Stimulated activated naive CD8-positive, alpha-beta T cell treated with anti-CD3 and anti-CD28 coated beads, Interleukin-15, amount 100 ng/mL, for 72 hours (primary cell): ENCODE data around the gene FOXP1.

Experiments
- ATAC-seq: fragments of 150-1000 bp; cut with Tn5 transposase; 2 replicates; pipeline ENCODE4 v1.10.0; 2021; ENCODE audit warnings: mild to moderate bottlenecking, moderate library complexity
- DNase-seq, 2 donors: peaks; one replicate each; pipeline ENCODE4 v3.0.0; 2021 to 2022
- H3K27ac Mint-ChIP-seq, 2 donors: one replicate each; pipeline ENCODE4 v1.8.0; 2022; ENCODE audit warnings: mild to moderate bottlenecking in 2 of 2, mixed read lengths in 2 of 2, moderate library complexity in 2 of 2
- H3K27me3 Mint-ChIP-seq: one replicate; pipeline ENCODE4 v1.8.0; 2022; ENCODE audit warnings: mixed read lengths
- H3K4me1 Mint-ChIP-seq: one replicate; pipeline ENCODE4 v1.8.0; 2022; ENCODE audit warnings: mild to moderate bottlenecking, mixed read lengths
- H3K4me3 Mint-ChIP-seq, 2 donors: one replicate each; pipeline ENCODE4 v1.8.0; 2022; ENCODE audit warnings: mild to moderate bottlenecking in 2 of 2, mixed read lengths in 2 of 2, moderate library complexity in 1 of 2
- H3K9me3 Mint-ChIP-seq, 2 donors: one replicate each; pipeline ENCODE4 v1.8.0; 2022; ENCODE audit warnings: mixed read lengths in 2 of 2

Gene FOXP1

GRCh38 chr3:71486831-71487230, 96.7 kb downstream of the FOXP1 start:
- Mint-ChIP-seq H3K27me3 (no peaks in the 10 kb centered on the region), H3K9me3 (peaks cover 7 to 11% of the 10 kb centered on the region in 2 donors), H3K4me3 (peak overlapping the region; percentile 73 to 82), H3K27ac (peak overlapping the region; percentile 97 to 98), H3K4me1 (peaks cover 89% of the 10 kb centered on the region)
- ATAC-seq (peak; percentile 77), DNase-seq (peak in 1 of 2 donors; percentile 48)

GRCh38 chr3:71485896-71486295, 97.6 kb downstream of the FOXP1 start:
- H3K9me3 Mint-ChIP-seq = peaks cover 0 to 5% of the 10 kb centered on the region in 2 donors
- H3K27me3 Mint-ChIP-seq = no peaks in the 10 kb centered on the region
- ATAC-seq = no peak
- peak overlapping the region; percentile 97 to 98 for H3K27ac Mint-ChIP-seq
- H3K4me1 Mint-ChIP-seq = peaks cover 90% of the 10 kb centered on the region
- peak overlapping the region; percentile 70 to 82 for H3K4me3 Mint-ChIP-seq
- DNase-seq = no peak

DNA sequence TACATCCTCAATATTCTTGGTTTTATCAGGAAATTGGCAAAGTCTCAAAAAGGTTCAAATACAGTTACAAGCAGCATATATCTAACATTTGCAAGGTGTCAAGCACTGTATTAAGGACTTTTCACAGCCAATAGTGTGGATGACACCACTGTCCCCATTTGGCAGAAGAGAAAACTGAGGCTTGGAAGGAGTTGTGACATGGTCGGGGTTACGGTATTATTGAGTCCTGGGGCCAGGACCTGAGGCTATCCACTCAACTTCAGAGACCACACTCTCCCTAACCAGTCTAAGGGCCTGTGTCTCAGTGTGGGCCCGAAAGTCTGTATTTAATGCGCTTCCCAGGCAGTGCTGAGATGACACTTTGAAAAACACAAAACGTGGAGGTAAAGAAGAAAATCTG, 99.1 kb downstream of the FOXP1 start:
- DNase-seq (no peak), ATAC-seq (no peak)
- H3K4me3 Mint-ChIP-seq = no peak overlapping the region
- H3K4me1 Mint-ChIP-seq = peaks cover 95% of the 10 kb centered on the region
- no peaks in the 10 kb centered on the region for H3K9me3 Mint-ChIP-seq
- H3K27me3 Mint-ChIP-seq = no peaks in the 10 kb centered on the region
- H3K27ac Mint-ChIP-seq = peak overlapping the region; percentile 97 to 98

DNA sequence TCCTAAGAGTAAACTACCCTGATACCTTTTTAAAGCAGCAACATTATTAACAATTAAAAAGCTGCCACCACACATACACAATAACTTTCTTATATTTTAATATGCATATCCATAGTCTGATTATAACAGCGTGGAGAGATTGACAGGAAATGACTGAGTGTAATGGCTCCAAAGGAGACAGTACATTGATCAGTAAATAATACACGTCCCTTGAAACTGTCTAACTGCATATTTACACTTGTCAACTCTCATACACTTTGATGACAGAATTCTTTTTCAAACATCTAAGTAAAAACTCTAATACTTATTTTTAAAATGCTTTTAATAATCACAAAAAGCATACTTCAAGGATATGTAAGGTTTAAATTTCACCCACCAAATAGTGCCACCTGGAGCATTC, 99.5 kb downstream of the FOXP1 start:
- ATAC-seq = no peak
- Mint-ChIP-seq H3K4me1 (peaks cover 95% of the 10 kb centered on the region), H3K27me3 (no peaks in the 10 kb centered on the region), H3K4me3 (peak overlapping the region; percentile 13 to 63), H3K9me3 (no peaks in the 10 kb centered on the region), H3K27ac (peak overlapping the region; percentile 55 to 71)
- DNase-seq = no peak

GRCh38 chr3:71482771-71483170, 100.8 kb downstream of the FOXP1 start:
- Mint-ChIP-seq H3K4me3 (peak overlapping the region; percentile 12 to 46), H3K9me3 (no peaks in the 10 kb centered on the region), H3K27me3 (no peaks in the 10 kb centered on the region), H3K27ac (peak overlapping the region in 1 of 2 donors; percentile 96), H3K4me1 (peaks cover 96% of the 10 kb centered on the region)
- ATAC-seq = no peak
- no peak for DNase-seq

GRCh38 chr3:71478568-71478967, 105.0 kb downstream of the FOXP1 start:
- peaks cover 3 to 8% of the 10 kb centered on the region in 2 donors for H3K9me3 Mint-ChIP-seq
- H3K4me1 Mint-ChIP-seq = peaks cover 96% of the 10 kb centered on the region
- H3K4me3 Mint-ChIP-seq = peak overlapping the region; percentile 27 to 70
- ATAC-seq (peak; percentile 99), DNase-seq (peak in 1 of 2 donors; percentile 81)
- H3K27me3 Mint-ChIP-seq = no peaks in the 10 kb centered on the region
- peak overlapping the region; percentile 93 to 98 for H3K27ac Mint-ChIP-seq

DNA sequence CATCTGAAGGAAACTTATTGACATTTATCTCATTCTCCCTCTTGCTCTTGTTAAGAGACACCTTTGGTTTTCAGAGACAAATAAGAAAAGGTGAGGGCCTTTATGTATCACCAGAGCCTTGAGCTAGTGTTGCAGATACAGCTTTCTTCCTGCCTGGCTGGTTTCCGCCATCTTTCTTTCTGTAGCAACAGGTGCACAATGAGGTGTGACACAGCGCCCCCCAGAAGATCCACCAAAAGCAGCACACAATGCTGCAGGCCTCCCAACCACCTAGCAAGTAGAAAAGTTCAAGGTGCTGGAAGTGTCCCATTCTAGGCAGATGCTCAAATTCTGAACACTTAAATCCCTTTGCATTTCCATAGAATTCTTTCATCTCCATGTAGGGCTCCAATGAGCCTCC, 106.6 kb downstream of the FOXP1 start:
- no peak for ATAC-seq
- DNase-seq = no peak
- Mint-ChIP-seq H3K27me3 (no peaks in the 10 kb centered on the region), H3K4me3 (no peak overlapping the region), H3K27ac (no peak overlapping the region), H3K4me1 (peaks cover 95% of the 10 kb centered on the region), H3K9me3 (peaks cover 8 to 13% of the 10 kb centered on the region in 2 donors)

DNA sequence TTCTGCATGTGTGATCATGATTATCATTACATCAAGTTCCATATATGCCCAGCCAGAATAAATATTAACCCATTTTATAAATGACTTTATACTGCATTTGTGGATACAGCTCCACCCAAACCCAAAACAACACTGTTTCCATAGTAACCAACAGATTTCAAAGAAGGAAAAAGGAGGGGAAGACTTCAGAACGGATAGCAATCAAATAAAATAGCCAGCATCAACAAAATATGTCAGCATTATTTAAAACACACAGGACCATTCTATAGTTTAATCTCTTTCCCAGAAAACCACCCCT, 114.4 kb downstream of the FOXP1 start:
- H3K27ac Mint-ChIP-seq = peak overlapping the region in 1 of 2 donors; percentile 37
- H3K4me1 Mint-ChIP-seq = peaks cover 81% of the 10 kb centered on the region
- peaks cover 0 to 13% of the 10 kb centered on the region in 2 donors for H3K9me3 Mint-ChIP-seq
- DNase-seq (no peak), ATAC-seq (no peak)
- H3K27me3 Mint-ChIP-seq = no peaks in the 10 kb centered on the region
- H3K4me3 Mint-ChIP-seq = no peak overlapping the region

- H3K4me3 Mint-ChIP-seq = no peak overlapping the region
- H3K27me3 Mint-ChIP-seq = no peaks in the 10 kb centered on the region
- H3K4me1 Mint-ChIP-seq = peaks cover 82% of the 10 kb centered on the region
These were observed 115.0 kb downstream of the FOXP1 start for GRCh38 chr3:71468311-71469137.

GRCh38 chr3:71466483-71466882, 117.0 kb downstream of the FOXP1 start:
- Mint-ChIP-seq H3K9me3 (no peaks in the 10 kb centered on the region), H3K4me1 (peaks cover 88% of the 10 kb centered on the region), H3K27me3 (no peaks in the 10 kb centered on the region), H3K4me3 (no peak overlapping the region), H3K27ac (no peak overlapping the region)
- ATAC-seq = no peak
- DNase-seq = no peak

More at GRCh38 chr3:71468311-71469137, 115.0 kb downstream of the FOXP1 start:
- peak overlapping the region in 1 of 2 donors; percentile 23 for H3K27ac Mint-ChIP-seq
- no peak for ATAC-seq
- no peak for DNase-seq
- peaks cover 0 to 10% of the 10 kb centered on the region in 2 donors for H3K9me3 Mint-ChIP-seq

- H3K27me3 Mint-ChIP-seq = no peaks in the 10 kb centered on the region
- no peaks in the 10 kb centered on the region for H3K9me3 Mint-ChIP-seq
- DNase-seq (no peak), ATAC-seq (peak; percentile 41)
- H3K4me1 Mint-ChIP-seq = peaks cover 95% of the 10 kb centered on the region
- no peak overlapping the region for H3K4me3 Mint-ChIP-seq
- H3K27ac Mint-ChIP-seq = peak overlapping the region in 1 of 2 donors; percentile 86
These were observed 118.0 kb downstream of the FOXP1 start for GRCh38 chr3:71465371-71466036.

DNA sequence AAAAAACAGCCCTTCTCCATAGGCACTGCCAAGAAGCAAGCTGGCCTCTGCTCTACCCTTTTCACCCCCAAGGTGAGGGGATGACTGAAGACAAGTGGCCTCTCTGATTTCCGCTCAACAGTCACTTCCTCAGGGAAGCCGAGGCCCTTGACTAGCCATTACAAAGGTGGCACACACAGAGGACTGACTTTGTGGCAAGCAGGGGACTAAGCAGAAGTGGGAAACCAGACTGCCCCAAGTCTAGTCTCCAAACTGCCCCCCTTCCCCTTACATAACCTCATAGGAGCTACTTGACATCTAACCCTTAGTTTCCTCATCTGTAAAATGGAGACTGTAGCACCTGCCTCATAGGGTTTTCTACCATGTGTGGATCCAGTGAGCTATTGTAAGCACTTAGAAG, 118.9 kb downstream of the FOXP1 start:
- peak overlapping the region in 1 of 2 donors; percentile 86 for H3K27ac Mint-ChIP-seq
- no peak for DNase-seq
- peaks cover 93% of the 10 kb centered on the region for H3K4me1 Mint-ChIP-seq
- no peak for ATAC-seq
- H3K27me3 Mint-ChIP-seq = no peaks in the 10 kb centered on the region
- no peak overlapping the region for H3K4me3 Mint-ChIP-seq
- no peaks in the 10 kb centered on the region for H3K9me3 Mint-ChIP-seq

- DNase-seq (no peak), ATAC-seq (no peak)
- Mint-ChIP-seq H3K4me1 (peaks cover 93% of the 10 kb centered on the region), H3K27me3 (no peaks in the 10 kb centered on the region), H3K4me3 (no peak overlapping the region), H3K9me3 (no peaks in the 10 kb centered on the region), H3K27ac (no peak overlapping the region)
These were observed 119.9 kb downstream of the FOXP1 start for GRCh38 chr3:71463617-71464016.

DNA sequence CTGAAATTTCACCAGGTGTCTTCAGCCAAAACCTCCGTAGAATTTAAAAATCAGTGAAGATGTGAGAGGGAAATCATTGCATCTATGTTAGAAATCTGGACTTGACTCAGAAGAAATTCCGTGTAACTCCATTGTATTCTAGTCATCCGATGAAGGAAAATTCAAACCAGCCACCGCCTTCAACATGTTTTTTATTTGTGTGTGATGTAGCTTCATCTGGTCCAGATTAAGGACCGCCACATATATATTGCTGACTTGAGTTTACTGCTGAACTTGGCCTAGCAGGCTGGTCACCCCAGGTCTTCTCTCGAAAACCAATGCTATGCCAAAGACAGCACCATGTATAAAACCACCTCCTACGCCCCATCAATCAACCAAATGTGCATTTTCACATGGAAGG, 120.9 kb downstream of the FOXP1 start:
- Mint-ChIP-seq H3K4me1 (peaks cover 96% of the 10 kb centered on the region), H3K27me3 (no peaks in the 10 kb centered on the region), H3K9me3 (no peaks in the 10 kb centered on the region), H3K4me3 (no peak overlapping the region), H3K27ac (peak overlapping the region; percentile 87 to 96)
- DNase-seq = no peak
- no peak for ATAC-seq

DNA sequence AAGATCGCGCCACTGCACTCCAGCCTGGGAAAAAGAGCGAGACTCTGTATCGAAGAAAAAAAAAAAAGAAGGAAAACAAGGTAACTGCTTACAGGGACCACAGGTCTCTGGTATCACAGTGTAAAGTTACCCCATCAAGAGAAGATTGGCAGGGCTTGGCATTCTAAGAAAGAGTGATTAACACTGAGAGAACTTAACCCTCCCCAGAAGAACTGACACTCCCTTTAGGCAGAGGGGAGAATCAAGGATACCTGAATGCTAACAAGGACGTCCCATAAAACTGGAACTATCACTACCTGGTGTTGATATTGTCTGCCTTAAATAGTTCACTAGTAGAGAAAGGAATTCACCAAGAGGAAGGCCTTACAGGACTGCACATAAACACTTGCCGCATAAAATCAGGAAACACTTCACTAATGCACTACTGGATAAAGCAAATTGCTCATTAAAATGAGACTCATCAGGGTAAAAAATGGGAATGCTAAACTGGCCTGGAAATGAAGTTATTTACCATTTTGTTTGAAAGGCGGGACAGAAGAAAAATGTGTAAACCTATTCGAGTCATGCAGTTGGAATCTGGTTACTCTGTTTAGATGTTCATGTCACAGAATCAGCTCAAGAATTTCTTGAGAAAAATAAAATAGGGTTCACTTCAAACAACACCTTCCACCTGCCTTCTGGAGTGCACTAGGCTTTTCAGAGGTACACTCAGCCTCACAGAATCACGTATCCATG, 121.6 kb downstream of the FOXP1 start:
- peak overlapping the region; percentile 96 to 97 for H3K27ac Mint-ChIP-seq
- no peak for ATAC-seq
- H3K27me3 Mint-ChIP-seq = no peaks in the 10 kb centered on the region
- H3K4me1 Mint-ChIP-seq = peaks cover 98% of the 10 kb centered on the region
- H3K9me3 Mint-ChIP-seq = no peaks in the 10 kb centered on the region
- H3K4me3 Mint-ChIP-seq = peak overlapping the region in 1 of 2 donors; percentile 69
- DNase-seq = no peak

DNA sequence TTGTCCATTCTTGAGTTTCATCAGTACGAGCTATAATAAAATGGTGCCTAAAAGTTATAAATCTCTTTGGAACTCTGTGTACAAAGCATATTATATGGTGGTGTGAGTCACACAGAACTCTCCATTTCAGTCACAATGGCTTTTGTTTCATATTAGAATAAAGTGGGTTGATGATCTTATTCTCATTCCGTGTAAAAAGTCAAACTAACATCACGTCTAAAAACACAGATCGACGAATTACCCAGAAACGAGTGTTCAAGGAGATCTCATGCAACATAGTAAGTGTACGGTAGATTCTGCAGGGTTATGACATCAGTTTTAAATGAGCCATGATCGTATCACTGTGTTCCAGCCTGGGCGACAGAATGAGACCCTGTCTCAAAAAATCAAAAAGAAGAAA, 122.4 kb downstream of the FOXP1 start:
- DNase-seq = no peak
- Mint-ChIP-seq H3K4me1 (peaks cover 95% of the 10 kb centered on the region), H3K9me3 (no peaks in the 10 kb centered on the region), H3K27me3 (no peaks in the 10 kb centered on the region), H3K4me3 (peak overlapping the region; percentile 64 to 69), H3K27ac (peak overlapping the region; percentile 96 to 97)
- ATAC-seq = peak; percentile 87
